ENCODE data around the gene KAT2A.

The KAT2A gene

DNA sequence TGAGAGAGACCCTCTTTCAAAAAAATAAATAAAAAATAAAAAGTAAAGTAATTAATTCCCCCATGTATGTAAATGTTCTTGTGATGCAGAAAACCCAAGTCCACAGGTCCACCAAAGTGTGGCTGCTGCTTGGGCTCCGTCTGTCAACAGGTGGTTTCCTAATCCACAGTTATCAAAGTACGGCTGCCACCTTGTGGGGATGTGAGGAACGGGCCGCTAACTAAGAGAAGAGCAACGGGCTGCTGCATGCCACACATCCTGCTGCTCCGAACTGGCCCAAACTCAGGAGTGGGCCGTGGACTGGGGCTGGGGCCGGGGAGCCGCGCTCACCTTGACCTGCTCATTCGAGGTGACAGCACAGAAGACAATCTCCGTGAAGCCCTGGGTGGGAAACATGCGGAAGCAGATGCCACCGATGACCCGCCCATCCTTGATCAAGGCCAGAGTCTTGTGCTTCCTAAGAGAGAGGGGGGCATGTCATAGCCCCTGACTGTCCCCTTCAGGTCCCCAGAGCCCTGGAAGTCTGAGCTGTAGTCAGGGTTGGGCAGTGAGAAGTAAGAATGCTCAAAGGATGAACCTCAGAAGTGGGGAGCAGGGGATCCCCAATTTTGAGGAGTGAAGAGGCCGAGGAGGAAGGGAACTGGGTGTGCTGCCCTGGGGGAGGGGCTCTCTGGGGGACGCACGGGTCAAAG lies 4.3 kb downstream of the KAT2A start:
- DNase-seq = peak; percentile 65 to 96 (median 81)
- intact Hi-C loops (cut with DNase I) = loop anchor here (1.0 to 5.0 kb wide), 3 partner anchors 65 to 155 kb away; partner anchors contain the start of gene KCNH4

DNA sequence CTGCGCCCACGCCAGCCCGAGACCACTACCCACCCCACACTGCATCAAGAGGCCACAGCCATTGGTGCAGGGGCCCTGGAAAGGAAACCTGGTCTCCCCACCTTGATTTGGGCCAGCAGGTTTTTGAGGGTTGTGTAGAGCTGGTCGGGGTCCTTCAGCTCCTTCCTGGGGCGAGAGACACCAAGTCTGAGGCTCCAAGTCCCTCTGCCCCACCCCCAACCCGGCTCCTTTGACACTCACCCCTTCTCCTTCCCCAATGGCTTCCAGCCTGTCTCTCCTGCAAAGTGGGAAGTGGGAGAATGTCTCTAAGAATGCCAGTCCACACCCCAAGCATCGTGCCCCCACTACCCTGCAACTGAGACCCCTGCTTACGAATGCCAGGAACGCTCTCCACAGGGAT lies 7.0 kb downstream of the KAT2A start:
- intact Hi-C loops (cut with DNase I) = no loop called here
- DNase-seq = peak in 1 of 10 donors; percentile 54

DNA sequence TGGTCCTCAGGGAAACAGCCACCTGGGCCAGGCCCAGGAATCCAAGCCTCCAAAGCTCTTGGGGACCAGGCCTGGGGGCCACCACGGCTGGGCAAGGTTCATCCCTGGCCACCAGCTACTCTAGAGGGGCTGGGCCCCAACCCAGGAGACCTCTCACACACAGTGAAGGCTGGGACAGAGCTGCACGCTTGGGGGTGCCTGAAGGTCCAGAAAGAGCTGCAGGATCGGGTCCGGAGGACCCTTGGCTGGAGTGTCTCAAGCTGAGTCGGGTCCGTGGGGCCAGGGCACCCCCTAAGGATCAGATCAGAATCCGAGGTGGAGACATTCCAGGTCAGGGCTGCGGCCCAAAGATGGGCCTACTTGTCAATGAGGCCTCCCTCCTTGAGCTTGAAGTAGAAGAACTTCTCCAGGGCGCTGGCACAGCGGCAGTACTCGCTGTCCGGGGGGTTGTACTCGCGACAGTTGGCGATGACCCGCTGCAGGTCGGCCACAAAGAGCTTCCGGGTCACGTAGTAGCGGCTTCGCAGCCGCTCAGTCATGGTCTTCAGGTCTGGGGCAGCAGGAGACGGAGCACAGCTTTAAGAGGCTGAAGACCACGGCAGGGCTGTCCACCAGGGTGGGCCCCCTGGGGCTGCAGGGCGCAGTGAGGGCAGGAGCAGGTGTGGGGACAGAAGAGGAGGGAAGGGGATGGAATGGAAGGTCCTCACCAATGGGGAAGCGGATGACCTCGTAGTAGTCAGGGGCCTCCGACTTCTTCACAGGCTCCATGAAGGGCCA lies 7.7 kb downstream of the KAT2A start:
- intact Hi-C loops (cut with DNase I) = no loop called here

DNA sequence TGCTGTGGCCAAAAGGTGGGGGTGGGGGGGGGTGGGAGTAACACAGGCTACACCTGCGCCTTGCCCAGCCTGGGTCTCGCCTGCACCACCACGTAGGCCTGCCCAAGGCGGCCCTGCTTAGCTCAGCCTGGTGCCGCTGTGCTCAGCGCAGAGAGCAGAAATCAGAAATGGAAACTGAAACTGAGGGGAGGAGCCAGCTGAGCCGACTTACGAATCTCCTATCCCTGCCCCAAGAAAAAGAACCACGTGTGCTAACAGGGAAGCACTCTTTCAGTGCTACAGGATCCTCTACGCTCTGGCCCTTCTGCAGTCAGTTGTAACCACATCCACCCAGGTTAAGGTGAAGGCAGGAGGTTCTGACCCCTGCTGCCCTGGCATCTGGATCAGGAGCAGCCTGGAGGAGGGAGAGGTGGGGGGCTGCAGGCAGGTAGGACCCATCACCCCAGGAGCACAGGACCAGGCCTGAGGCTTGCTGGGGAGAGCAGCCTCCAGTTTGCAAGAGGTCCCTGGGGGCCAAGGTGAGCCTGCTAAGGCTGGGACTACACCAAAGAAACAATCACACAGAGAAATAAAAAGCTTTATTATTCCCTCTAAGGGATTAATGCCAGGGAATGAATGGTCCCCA lies 8.5 kb downstream of the KAT2A start, which contains the start of gene DHX58:
DHX58 (minus strand) TSS at position 163 of the 625 bp plus-strand sequence. CDS start 822 bp downstream, outside the sequence.
- DNase-seq = peak in 8 of 10 donors; percentile 40 to 93 (median 64)
- intact Hi-C loops (cut with DNase I) = no loop called here

More for the DNA sequence above, 7.7 kb downstream of the KAT2A start:
- peak in 1 of 10 donors; percentile 71 for DNase-seq

DNA sequence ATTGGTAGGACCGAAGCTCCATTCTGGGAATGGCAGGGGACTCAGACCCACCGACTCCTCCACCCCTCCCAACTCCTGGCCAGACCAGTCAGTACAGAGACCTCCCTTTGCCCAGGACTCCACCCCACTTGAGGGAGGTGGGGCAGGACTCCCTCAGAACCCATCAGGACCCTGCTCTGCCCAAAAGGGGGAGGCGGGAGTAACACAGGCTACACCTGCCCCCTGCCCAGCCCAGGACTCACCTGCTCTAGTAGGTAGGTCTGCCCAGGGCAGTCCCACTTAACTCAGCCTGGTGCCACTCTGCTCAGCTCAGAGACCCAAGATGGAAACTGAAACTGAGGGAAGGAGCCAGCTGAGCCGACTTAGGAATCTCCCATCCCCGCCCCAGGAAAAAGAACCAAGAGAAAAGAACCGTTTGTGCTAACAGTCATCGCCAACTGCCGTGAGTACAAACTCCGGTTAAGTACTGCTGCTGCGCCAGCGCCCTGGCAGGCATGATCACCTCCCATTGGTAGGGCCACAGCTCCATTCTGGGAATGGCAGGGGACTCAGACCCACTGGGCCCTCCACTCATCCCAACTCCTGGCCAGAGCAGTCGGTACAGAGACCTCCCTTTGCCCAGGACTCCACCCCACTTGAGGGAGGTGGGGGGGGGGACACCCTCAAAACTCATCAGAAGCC lies 9.2 kb downstream of the KAT2A start:
- peak in 6 of 10 donors; percentile 35 to 87 (median 51) for DNase-seq
- intact Hi-C loops (cut with DNase I) = no loop called here

DNA sequence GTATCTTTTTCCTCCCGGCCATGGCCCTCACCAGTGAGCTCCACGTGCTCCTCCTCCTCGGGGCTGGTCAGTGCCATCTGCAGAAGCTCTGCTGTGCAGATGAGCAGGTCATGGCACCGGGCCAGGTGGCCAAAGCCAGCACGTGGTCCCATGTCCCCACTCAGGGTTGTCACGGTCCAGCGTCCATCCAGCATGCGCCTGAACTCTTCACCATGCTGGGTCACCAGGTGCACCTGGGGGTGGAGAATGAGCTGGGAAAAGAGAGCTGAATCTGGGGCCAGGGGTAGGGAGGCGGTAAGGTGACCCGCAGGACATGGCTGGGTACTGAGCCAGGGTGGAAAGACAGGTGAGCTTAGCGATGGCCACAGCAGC lies 9.9 kb downstream of the KAT2A start:
- intact Hi-C loops (cut with DNase I) = no loop called here
- DNase-seq = peak in 1 of 10 donors; percentile 84

DNA sequence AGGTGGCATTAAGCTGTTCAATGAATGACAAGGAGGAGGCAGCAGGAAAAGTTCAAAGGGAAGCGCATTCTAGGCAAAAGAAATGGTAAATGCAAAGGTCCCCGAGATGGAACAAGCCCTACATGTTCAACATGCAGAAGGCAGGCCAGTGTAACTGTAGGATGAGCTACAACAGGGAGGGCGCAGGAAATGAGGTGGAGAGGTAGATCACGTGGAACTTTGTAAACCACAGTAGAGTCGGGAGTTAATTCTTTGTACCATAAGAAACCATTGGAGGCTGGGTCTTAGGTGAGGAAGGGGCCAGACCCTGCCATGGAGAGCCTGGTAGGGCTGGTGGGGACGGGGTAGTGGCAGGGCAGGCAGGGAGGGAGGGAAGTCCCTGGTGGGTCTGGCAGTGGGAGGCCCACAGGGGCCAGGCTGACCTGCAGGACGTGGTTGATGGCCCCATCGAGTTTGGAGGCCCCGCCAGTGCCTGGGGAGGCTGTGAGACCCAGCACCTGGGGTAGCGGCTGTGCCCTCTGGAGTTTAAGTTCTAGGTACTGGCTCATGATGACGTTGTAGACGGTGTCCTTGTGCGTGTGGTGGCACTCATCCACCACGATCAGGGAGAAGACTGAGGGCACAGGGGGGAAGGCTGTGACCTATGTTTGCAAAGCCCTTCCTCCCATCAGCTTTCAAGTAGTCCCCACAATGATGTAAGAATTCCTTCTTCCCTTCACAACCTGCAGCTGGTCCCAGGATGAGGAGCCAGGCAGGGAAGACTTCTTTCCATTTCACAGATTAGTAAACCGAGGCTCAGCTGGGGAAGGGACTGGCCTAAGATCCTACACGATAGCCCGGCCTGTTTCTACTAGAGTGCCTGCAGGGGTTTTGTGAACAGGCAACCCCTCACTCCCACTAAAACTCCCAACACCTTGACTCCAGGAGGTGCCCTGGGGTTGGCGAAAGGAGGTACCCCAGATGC lies 10.6 kb downstream of the KAT2A start:
- intact Hi-C loops (cut with DNase I) = no loop called here
- no peak for DNase-seq

DNA sequence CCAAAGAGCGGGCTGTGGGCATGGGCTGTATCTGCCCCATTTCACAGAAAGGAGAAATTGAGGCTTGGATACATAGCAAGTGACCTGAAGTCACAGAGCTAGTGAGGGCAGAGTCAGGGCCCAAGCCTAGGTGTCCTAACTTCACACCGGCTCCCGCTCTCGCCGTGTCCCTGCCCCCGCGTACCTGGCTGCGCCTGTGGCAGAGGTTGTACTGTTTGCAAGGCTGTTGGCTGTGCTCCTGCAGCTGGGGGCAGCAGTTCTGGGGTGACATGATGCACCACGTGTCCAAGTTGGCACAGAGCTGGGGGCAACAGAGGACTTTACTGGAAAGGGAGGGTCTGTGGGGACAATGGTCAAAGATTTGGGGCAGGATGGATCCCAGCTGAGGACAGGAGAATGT lies 12.1 kb downstream of the KAT2A start:
- no peak for DNase-seq
- intact Hi-C loops (cut with DNase I) = no loop called here

DNA sequence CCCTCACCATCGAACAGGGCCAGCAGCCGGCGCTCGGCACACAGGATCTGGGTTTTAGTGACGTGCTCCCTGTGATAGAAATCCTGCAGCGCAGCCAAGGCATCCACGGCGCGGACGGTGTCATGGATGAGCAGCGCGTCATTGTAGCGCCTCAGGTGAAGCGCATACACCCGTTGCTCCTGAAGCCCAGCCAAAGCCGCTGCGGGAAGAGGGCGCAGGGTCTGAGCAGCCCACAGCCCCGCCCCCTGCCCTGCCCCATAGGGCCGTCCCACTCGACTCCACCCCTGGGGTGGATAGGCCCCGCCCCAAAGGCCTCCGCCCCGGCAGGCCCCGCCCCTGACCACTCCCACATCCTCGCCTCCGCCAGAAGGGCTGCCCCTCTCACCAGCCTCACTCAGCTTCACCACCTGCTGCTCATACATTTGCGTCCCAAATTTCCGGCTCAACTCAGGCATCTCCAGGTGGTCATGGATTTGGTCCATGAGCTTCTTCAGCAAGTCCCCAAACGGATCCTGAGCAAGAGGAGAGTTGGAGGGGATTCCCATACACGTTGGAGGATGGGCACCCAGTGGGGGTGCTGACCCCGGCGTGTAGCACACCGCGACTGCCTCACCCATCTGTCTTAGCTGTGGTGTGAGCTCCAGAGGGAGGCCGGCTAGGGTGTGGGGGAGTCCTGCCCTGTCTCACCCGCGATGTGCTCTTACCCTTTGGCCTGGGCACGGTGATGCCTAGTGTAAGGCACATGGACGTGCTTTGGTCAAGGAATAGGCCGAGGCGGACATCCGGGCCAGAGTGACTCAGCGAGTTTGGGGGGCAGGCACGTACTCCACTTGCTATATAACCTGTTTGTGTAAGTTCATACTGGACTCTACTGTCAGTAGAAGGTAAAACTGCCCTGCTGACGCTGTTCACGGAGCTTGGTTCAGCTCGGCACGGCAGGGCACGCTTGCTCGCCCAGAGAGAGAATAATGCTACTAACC lies 13.3 kb downstream of the KAT2A start:
- intact Hi-C loops (cut with DNase I) = no loop called here
- DNase-seq = peak; percentile 35 to 97 (median 78)

DNA sequence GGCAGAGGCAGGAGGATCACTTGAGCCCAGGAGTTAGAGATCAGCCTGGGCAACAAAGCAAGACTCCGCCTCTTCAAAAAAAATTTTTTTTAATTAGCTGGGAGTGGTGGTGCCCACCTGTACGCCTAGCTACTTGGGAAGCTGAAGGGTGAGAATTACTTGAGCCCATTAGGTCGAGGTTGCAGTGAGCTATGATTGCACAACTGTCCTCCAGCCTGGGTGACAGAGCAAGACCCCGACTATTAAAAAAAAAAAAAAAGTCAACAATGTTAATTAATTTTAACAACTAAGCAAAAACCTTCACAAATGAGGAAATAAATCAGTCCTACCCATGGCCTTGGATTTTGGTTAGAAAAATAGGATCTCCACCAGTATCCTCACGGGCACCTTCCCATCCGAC lies 14.0 kb downstream of the KAT2A start:
- intact Hi-C loops (cut with DNase I) = no loop called here
- no peak for DNase-seq

DNA sequence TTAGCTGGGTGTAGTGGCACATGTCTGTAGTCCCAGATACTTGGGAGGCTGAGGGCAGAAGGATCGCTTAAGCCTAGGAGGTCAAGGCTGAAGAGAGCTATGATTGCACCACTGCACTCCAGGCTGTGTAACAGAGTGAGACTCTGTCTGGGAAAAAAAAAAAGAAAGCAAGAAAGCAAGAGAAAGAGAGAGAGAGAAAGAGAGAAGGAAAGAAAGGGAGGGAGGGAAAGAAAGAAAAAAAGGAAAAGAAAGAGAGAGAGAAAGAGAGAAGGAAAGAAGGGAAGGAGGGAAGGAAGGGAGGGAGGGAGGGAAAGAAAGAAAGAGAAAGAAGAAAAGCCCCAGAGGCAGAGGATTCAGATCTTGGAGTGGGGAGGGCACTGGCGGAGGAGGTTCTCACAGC lies 15.2 kb downstream of the KAT2A start:
- intact Hi-C loops (cut with DNase I) = no loop called here
- DNase-seq = no peak

DNA sequence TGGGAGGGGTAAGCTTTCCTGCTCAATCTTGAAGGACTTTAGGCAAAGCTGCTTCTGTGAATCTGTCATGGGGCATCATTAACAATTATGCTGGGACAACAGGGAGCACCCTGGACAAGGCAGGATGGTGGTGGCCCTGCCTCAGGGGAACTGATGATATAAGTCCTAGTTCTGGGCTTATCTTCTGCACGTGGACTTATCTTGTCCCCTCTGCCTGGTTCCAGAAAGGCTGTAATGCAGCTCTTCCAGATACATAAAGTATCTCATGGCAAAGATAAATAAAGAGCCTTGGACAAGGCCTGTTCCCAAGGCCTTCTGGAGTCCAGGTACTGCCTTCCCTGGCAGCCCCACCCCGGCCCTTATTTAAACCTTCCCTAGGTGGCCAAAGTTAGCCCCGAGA lies 16.9 kb downstream of the KAT2A start:
- DNase-seq = no peak
- intact Hi-C loops (cut with DNase I) = loop anchor here (5.0 kb wide), 1 partner anchor 142 kb away; no protein-coding TSS in a partner anchor

DNA sequence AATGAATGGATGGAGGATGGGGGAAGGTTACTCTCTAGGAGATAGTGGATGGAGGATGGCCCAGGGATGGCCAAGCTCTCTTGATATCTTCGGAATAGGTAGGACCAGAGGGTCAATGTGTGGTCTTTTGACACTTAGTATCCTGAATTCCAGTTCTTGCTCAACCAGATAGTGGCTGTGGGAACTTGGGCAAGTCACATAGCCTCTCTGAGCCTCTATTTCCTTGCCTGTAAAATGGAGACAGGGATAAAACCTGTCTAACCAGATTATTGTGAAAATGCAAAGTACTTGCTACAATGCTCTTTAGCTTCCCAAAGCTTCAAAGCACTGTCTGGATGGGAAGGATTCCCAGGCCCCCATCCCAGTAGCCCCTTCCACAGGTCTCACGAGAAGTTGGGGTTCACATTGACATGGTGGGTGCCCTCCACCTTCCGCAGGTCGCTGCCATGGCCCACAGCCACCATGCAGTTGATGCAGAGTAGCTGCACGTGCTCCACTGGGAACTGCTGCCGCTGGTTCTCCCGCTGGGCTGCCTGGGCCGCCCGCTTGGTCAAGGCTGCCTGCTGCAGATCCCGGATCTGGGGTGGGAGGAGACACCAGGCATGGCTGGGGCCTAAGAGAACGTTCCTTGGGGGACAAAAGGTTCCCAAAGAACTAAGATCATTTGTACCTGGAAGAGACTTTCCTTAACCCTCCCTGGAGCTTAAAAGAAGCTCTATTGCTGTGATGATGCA lies 17.8 kb downstream of the KAT2A start:
- no peak for DNase-seq
- intact Hi-C loops (cut with DNase I) = loop anchor here (5.0 kb wide), 1 partner anchor 141 kb away; no protein-coding TSS in a partner anchor

DNA sequence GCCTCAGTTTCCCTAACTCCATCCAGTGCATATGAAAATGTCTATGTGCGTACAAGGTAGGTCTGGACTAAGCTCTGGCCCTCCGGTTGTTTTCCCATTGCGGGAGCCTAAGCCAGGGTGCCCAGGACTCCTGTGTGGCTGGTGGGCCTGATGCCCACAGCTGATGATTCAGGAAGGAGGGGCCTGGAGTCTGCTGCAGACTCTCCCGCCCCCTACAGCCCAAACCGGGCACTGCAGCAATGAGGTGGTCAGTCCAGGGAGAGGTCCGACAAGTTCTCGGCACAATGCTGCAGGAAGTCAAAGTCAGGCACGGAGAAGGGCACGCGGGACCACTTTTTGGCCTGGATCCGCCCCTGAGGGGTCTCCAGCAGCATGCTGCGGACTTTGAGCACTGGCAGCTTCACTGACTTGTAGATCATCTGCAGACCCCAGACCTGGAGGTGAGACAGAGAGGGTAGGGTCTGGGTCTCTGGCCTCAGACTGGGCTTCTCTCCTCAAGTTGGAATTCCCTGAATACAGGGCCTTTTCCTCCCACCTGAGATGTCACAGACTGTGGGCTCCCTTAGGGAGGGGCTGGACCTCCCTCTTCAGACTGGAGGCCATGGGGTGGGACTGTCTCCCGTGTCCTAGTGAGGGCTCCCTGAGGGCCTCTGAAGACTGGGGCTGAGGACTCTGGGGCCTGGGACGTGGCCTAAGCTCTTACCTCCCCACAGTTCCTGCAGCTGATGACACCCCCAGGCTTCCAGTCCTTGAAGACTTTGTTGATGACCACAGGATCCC lies 19.5 kb downstream of the KAT2A start:
- intact Hi-C loops (cut with DNase I) = loop anchor here (1.0 to 5.0 kb wide), 3 partner anchors 34 to 139 kb away; no protein-coding TSS in a partner anchor
- DNase-seq = peak; percentile 57 to 95 (median 82)

DNA sequence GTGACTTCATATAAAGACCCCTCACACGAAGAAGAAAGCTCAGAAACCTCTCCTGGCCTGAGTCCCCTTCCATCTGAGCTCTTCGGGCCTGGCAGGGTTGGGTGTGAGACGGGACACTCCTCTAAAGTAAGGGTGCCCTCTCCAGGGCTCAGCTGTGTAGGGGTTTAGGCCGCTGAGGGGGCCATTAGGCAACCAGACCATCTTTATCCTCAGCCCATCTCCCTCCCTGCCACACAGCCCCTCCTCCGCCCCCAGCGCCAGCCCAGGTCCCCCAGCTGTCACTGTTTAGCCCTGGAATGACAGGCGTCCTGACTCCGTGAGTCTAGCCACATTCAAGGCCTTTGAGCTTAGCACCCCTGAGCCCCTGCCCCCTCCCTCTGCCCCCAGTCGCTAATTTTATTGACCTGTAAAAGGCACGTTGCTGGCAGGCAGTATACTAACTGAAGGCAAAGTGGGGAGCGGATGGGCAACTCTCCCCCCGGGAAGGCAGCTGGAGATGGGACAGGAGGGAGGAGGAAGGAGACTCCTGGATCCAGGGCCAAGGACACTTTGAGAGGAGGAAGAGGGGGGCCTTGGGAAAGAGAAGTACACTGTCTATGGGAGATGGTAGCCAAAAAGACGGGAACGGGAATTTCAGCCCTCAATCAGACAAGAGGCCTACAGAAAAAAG lies 22.3 kb downstream of the KAT2A start:
- no peak for DNase-seq
- intact Hi-C loops (cut with DNase I) = no loop called here

All from posterior cingulate gyrus (tissue), 11 donors.